T47D (cell line): ENCODE results near the gene SYNE1.

Experiments
- DNase-seq, 2 experiments: peaks; one replicate each; pipeline versions ENCODE4 v3.0.0 to v3.0.0-alpha.2; 2011 to 2012; ENCODE audit warnings: low read depth in 1 of 2, low spot score in 1 of 2
- JUND ChIP-seq: IDR thresholded peaks from 2 replicates; pipeline ENCODE4 v1.6.1; 2012; ENCODE audit warnings: low read depth
- in situ Hi-C: cut with HindIII; loops from 2 replicates; pipeline ENCODE4 v1.10.0; 2016; ENCODE audit warnings: low sequenced_read_pairs, low pct_unique_long_range_greater_than_20kb

Gene SYNE1

GRCh38 chr6:152404936-152405595 is 232.1 kb downstream of the SYNE1 start:
- in situ Hi-C loops = no loop called here
- DNase-seq = no peak
- TF ChIP-seq JUND = no peak

GRCh38 chr6:152404086-152404857 is 232.9 kb downstream of the SYNE1 start:
- in situ Hi-C loops = no loop called here
- TF ChIP-seq JUND = no peak

GRCh38 chr6:152402791-152403190 is 234.4 kb downstream of the SYNE1 start:
- no peak for TF ChIP-seq JUND
- DNase-seq = no peak
- in situ Hi-C loops = no loop called here

More at GRCh38 chr6:152404086-152404857, 232.9 kb downstream of the SYNE1 start:
- no peak for DNase-seq

- in situ Hi-C loops = no loop called here
- peak; percentile 7 to 35 for DNase-seq
- no peak for TF ChIP-seq JUND
Observed at GRCh38 chr6:152401978-152402377, 235.2 kb downstream of the SYNE1 start.

GRCh38 chr6:152399399-152399798 is 237.8 kb downstream of the SYNE1 start:
- in situ Hi-C loops = no loop called here
- no peak for DNase-seq
- TF ChIP-seq JUND = no peak

GRCh38 chr6:152398993-152399392 is 238.2 kb downstream of the SYNE1 start:
- in situ Hi-C loops = no loop called here
- no peak for DNase-seq
- no peak for TF ChIP-seq JUND

- in situ Hi-C loops = no loop called here
- DNase-seq = no peak
- TF ChIP-seq JUND = no peak
Observed at GRCh38 chr6:152398316-152398715, 238.8 kb downstream of the SYNE1 start.

- DNase-seq = no peak
- in situ Hi-C loops = no loop called here
- TF ChIP-seq JUND = no peak
Observed at GRCh38 chr6:152394303-152394702, 242.9 kb downstream of the SYNE1 start.

GRCh38 chr6:152391179-152391880 is 245.8 kb downstream of the SYNE1 start:
- DNase-seq = no peak
- in situ Hi-C loops = no loop called here
- no peak for TF ChIP-seq JUND

GRCh38 chr6:152387091-152387490 is 250.1 kb downstream of the SYNE1 start:
- peak in 1 of 2 experiments; percentile 14 for DNase-seq
- TF ChIP-seq JUND = no peak
- in situ Hi-C loops = no loop called here

GRCh38 chr6:152386131-152386530 is 251.0 kb downstream of the SYNE1 start:
- no peak for DNase-seq
- no peak for TF ChIP-seq JUND

GRCh38 chr6:152380993-152381898 is 255.9 kb downstream of the SYNE1 start:
- DNase-seq = no peak
- in situ Hi-C loops = no loop called here
- no peak for TF ChIP-seq JUND

More at GRCh38 chr6:152386131-152386530, 251.0 kb downstream of the SYNE1 start:
- in situ Hi-C loops = no loop called here

- TF ChIP-seq JUND = no peak
- in situ Hi-C loops = no loop called here
- DNase-seq = no peak
Observed at GRCh38 chr6:152380351-152380767, 256.8 kb downstream of the SYNE1 start.
